HFFc6 (cell line): Measurements from ENCODE around the gene SLC35E1. TPM values are rescaled to one million over a fixed set of nuclear protein-coding genes. Genes with fewer than 3 reads are reported as not detected.

Experiments used
- DNase-seq: peaks from one replicate; pipeline ENCODE4 v3.0.0-alpha.2; 2018
- H3K27ac Mint-ChIP-seq: 2 replicates; pipeline ENCODE4 v1.8.0; 2020; ENCODE audit warnings: mild to moderate bottlenecking, mixed read lengths
- H3K27me3 Mint-ChIP-seq: 2 replicates; pipeline ENCODE4 v1.8.0; 2021; ENCODE audit warnings: mild to moderate bottlenecking, moderate library complexity, mixed read lengths; ENCODE audit not compliant: insufficient read depth
- H3K36me3 Mint-ChIP-seq: 2 replicates; pipeline ENCODE4 v1.8.0; 2021; ENCODE audit warnings: low read depth, mixed read lengths
- H3K4me1 Mint-ChIP-seq: 2 replicates; pipeline ENCODE4 v1.8.0; 2020; ENCODE audit warnings: low read depth, mixed read lengths
- H3K4me3 Mint-ChIP-seq: 2 replicates; pipeline ENCODE4 v1.8.0; 2020; ENCODE audit warnings: mild to moderate bottlenecking, moderate library complexity, mixed read lengths
- H3K9me3 Mint-ChIP-seq: 2 replicates; pipeline ENCODE4 v1.8.0; 2020; ENCODE audit warnings: mild to moderate bottlenecking, mixed read lengths
- CTCF ChIP-seq: fragments of 200-600 bp; sonication (generic); IDR thresholded peaks from 2 replicates; pipeline ENCODE4 v1.5.0; 2021; ENCODE audit warnings: antibody characterized with exemption, mild to moderate bottlenecking
- total RNA-seq, 6 experiments: library from RNA; stranded (reverse); fragmentation: NEBNext Ultra II Directional; extraction: Animal tissue kit (Norgen Biotek cat#: 25700); gene quantifications; 2 replicates in 1 of 6; 3 replicates in 5 of 6; pipeline ENCODE4 v1.2.3, GENCODE V29; 2021

Gene SLC35E1
- total RNA-seq, 6 experiments from 2014 or later = 44.2 to 67.1 (median 55.4) TPM

- H3K27ac Mint-ChIP-seq = peak overlapping the region; percentile 34
- H3K4me1 Mint-ChIP-seq = peaks cover 40% of the 10 kb centered on the region
- H3K9me3 Mint-ChIP-seq = no peaks in the 10 kb centered on the region
- H3K36me3 Mint-ChIP-seq = peaks cover 5% of the 10 kb centered on the region
- TF ChIP-seq CTCF = no peak
- H3K4me3 Mint-ChIP-seq = no peak overlapping the region
- DNase-seq = no peak
- H3K27me3 Mint-ChIP-seq = peaks cover 2% of the 10 kb centered on the region
These were observed 9.1 kb upstream of the SLC35E1 start for GRCh38 chr19:16581145-16581970.

- no peak for DNase-seq
- H3K27ac Mint-ChIP-seq = peak overlapping the region; percentile 12; the same call in 1 of the 2 replicates
- TF ChIP-seq CTCF = no peak
- no peaks in the 10 kb centered on the region for H3K9me3 Mint-ChIP-seq
- no peak overlapping the region for H3K4me3 Mint-ChIP-seq
- H3K36me3 Mint-ChIP-seq = peaks cover 13% of the 10 kb centered on the region
- H3K27me3 Mint-ChIP-seq = peaks cover 2% of the 10 kb centered on the region
- peaks cover 33% of the 10 kb centered on the region for H3K4me1 Mint-ChIP-seq
These were observed 7.2 kb upstream of the SLC35E1 start for GRCh38 chr19:16579381-16579780.

GRCh38 chr19:16577531-16577985 lies 5.3 kb upstream of the SLC35E1 start:
- no peak for DNase-seq
- Mint-ChIP-seq H3K36me3 (peaks cover 25% of the 10 kb centered on the region), H3K4me1 (peaks cover 38% of the 10 kb centered on the region), H3K9me3 (no peaks in the 10 kb centered on the region), H3K27me3 (peaks cover 2% of the 10 kb centered on the region), H3K4me3 (no peak overlapping the region), H3K27ac (no peak overlapping the region)
- TF ChIP-seq CTCF = no peak

- Mint-ChIP-seq H3K27me3 (peaks cover 2% of the 10 kb centered on the region), H3K4me3 (no peak overlapping the region)
- no peak for DNase-seq
These were observed 4.7 kb upstream of the SLC35E1 start for GRCh38 chr19:16576690-16577530.

More at GRCh38 chr19:16576690-16577530, 4.7 kb upstream of the SLC35E1 start:
- no peaks in the 10 kb centered on the region for H3K9me3 Mint-ChIP-seq
- no peak overlapping the region for H3K27ac Mint-ChIP-seq
- TF ChIP-seq CTCF = no peak
- peaks cover 37% of the 10 kb centered on the region for H3K4me1 Mint-ChIP-seq
- H3K36me3 Mint-ChIP-seq = peaks cover 28% of the 10 kb centered on the region
